ENCODE measurements around the gene KLHL6. TPM values are rescaled to one million over a fixed set of nuclear protein-coding genes. Genes with fewer than 3 reads are reported as not detected.

Gene KLHL6
- total and polyA plus RNA-seq, 2 experiments from 2014 or later: 0.17 TPM; not detected in 1

DNA sequence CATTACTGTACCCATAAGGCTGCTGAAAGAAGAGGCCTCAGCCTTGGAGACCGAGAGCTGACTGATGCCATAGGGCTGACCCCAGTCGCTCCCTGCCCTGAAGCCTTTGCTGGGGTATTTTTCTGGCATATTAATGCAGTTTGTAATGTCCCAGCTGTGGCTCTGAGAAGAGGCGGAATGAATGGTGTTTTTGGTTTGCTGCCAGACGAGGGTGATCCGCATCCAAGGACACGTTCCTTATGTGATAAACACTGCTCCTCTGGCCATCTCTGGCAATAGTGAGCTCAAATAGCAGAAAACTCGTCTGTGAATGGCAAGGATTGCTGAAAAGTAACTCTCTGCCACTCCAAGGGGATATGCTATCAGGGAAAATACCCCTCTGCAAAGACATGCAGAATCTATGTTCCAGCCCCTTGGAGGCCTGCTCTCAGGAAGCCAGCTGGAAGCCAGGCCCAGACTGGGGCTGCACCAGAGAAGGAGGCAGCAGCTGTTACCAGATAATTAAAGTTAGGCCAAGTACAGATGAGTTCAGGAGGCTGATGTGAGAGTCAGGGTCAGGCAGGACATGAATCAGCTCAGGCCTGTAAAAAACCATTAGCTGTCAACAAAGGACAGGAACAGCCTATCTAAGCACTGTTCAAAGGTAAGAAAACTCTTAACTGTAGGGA, 28.9 kb upstream of the KLHL6 start:
- Histone ChIP-seq H3K4me1 (ENCODE audit: insufficient read depth) (peaks cover 33% of the 10 kb centered on the region), H3K9me3 (ENCODE audit: low read depth) (no peaks in the 10 kb centered on the region), H2AFZ (no peak overlapping the region), H3K4me2 (peak overlapping the region; percentile 28), H3K27ac (peak overlapping the region; percentile 84), H3K36me3 (replicated peaks; ENCODE audit: insufficient read depth, low read depth) (no peaks in the 10 kb centered on the region), H3K79me2 (no peaks in the 10 kb centered on the region), H3K27me3 (no peaks in the 10 kb centered on the region), H3K4me3 (no peak overlapping the region), H4K20me1 (ENCODE audit: insufficient read depth, poor library complexity, severe bottlenecking) (no peaks in the 10 kb centered on the region), H3K9me2 (replicated peaks; ENCODE audit: insufficient read depth) (no peaks in the 10 kb centered on the region)
- 71% methylated on average over 7 of the region's 7 CpGs for WGBS (ENCODE audit: low lambda C conversion rate, missing lambda C conversion rate)
- peak; percentile 49 for DNase-seq (ENCODE audit: low spot score)
- TF ChIP-seq, protein P1, sequence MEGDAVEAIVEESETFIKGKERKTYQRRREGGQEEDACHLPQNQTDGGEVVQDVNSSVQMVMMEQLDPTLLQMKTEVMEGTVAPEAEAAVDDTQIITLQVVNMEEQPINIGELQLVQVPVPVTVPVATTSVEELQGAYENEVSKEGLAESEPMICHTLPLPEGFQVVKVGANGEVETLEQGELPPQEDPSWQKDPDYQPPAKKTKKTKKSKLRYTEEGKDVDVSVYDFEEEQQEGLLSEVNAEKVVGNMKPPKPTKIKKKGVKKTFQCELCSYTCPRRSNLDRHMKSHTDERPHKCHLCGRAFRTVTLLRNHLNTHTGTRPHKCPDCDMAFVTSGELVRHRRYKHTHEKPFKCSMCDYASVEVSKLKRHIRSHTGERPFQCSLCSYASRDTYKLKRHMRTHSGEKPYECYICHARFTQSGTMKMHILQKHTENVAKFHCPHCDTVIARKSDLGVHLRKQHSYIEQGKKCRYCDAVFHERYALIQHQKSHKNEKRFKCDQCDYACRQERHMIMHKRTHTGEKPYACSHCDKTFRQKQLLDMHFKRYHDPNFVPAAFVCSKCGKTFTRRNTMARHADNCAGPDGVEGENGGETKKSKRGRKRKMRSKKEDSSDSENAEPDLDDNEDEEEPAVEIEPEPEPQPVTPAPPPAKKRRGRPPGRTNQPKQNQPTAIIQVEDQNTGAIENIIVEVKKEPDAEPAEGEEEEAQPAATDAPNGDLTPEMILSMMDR (IDR thresholded peaks at IDR 0.05; ENCODE audit: poor library complexity): no peak
- TF ChIP-seq EZH2 (IDR thresholded peaks at IDR 0.05; ENCODE audit: borderline replicate concordance): no peak
- no peak for TF ChIP-seq EZH2phosphoT487 (IDR thresholded peaks at IDR 0.05; ENCODE audit: low read depth, severe bottlenecking, unreplicated experiment)

DNA sequence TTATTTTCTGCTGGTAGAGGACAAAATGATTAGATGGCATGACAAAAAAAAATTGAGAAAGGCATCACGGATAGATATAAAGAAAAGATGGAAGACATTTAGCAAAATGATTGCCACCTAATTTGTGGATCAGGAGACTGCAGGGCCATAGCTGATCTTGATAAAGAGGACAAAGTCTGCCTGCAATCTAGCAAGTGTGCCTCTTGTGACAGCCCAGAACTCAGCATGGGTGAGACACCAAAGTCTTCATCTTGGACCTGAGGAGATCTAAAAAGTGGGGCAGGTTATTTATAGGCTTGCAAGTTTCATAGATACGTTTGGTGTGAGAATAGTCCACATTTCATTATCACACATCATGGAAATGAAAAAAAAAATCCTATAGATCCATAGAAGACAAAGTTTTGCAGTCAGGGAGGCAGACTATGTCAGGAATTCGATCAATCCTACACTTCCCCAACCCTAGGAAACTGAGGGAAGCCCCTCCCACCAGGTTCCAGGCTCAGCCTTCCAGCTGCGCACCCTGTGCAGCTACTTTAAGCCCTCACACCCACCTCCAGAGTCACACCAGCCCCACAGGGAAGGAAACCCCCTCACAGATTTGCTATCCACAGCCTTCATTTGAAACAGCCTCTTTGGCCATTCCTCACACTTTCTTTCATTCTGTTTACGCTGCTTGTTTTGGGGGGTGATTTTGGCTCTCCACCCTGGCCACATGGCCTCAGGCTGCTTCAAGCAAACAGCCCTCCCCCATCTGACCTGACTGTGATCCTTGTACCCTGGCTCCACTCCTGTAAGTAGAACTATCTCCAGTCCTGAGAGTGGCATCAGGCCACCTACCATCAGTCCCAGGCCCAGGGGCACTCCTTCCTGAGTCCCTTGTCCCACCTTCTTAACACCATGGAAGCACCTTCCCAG, 28.1 kb upstream of the KLHL6 start:
- H4K20me1 ChIP-seq (ENCODE audit: insufficient read depth, poor library complexity, severe bottlenecking): no peaks in the 10 kb centered on the region
- H3K79me2 ChIP-seq: no peaks in the 10 kb centered on the region
- H2AFZ ChIP-seq: no peak overlapping the region
- DNase-seq (ENCODE audit: low spot score): peak; percentile 38
- H3K36me3 ChIP-seq (replicated peaks; ENCODE audit: insufficient read depth, low read depth): no peaks in the 10 kb centered on the region
- H3K9me3 ChIP-seq (ENCODE audit: low read depth): no peaks in the 10 kb centered on the region
- peak overlapping the region; percentile 28 for H3K4me2 ChIP-seq
- H3K4me1 ChIP-seq (ENCODE audit: insufficient read depth): peaks cover 33% of the 10 kb centered on the region
- TF ChIP-seq, protein P1 (IDR thresholded peaks at IDR 0.05; ENCODE audit: poor library complexity): no peak
- TF ChIP-seq EZH2 (IDR thresholded peaks at IDR 0.05; ENCODE audit: borderline replicate concordance): no peak
- no peak for TF ChIP-seq EZH2phosphoT487 (IDR thresholded peaks at IDR 0.05; ENCODE audit: low read depth, severe bottlenecking, unreplicated experiment)
- no peaks in the 10 kb centered on the region for H3K9me2 ChIP-seq (replicated peaks; ENCODE audit: insufficient read depth)
- 63% methylated on average over 5 of the region's 5 CpGs for WGBS (ENCODE audit: low lambda C conversion rate, missing lambda C conversion rate)
- H3K4me3 ChIP-seq: no peak overlapping the region
- peak overlapping the region; percentile 84 for H3K27ac ChIP-seq
- no peaks in the 10 kb centered on the region for H3K27me3 ChIP-seq

DNA sequence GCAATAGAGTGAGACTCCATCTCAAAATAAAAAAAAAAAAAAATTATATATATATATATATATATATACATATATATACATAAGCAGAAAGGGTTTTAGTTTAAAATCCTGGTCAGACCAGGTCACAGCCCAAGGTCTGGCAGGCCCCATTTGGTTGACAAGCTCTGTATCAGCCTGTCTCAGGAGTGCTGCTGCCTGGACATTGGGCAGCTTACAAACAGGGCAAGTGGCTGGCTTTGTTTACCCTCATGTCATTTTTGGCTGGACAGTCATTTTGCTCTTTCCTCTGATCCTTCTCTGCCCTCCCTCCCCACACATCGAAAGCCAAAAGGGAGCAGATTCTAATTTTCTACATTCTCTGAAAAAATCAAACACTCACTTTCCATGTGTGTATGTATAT, 26.7 kb upstream of the KLHL6 start:
- H3K79me2 ChIP-seq: no peaks in the 10 kb centered on the region
- TF ChIP-seq, protein P1 (IDR thresholded peaks at IDR 0.05; ENCODE audit: poor library complexity): no peak
- TF ChIP-seq EZH2phosphoT487 (IDR thresholded peaks at IDR 0.05; ENCODE audit: low read depth, severe bottlenecking, unreplicated experiment): no peak
- TF ChIP-seq EZH2 (IDR thresholded peaks at IDR 0.05; ENCODE audit: borderline replicate concordance): no peak
- DNase-seq (ENCODE audit: low spot score): no peak
- H3K27ac ChIP-seq: no peak overlapping the region
- H3K9me2 ChIP-seq (replicated peaks; ENCODE audit: insufficient read depth): no peaks in the 10 kb centered on the region
- H3K4me3 ChIP-seq: no peak overlapping the region
- no peak overlapping the region for H3K4me2 ChIP-seq
- no peaks in the 10 kb centered on the region for H4K20me1 ChIP-seq (ENCODE audit: insufficient read depth, poor library complexity, severe bottlenecking)
- peaks cover 4% of the 10 kb centered on the region for H3K27me3 ChIP-seq
- WGBS (ENCODE audit: low lambda C conversion rate, missing lambda C conversion rate): 94% methylated on average over 1 of the region's 1 CpG
- no peaks in the 10 kb centered on the region for H3K9me3 ChIP-seq (ENCODE audit: low read depth)
- peaks cover 33% of the 10 kb centered on the region for H3K4me1 ChIP-seq (ENCODE audit: insufficient read depth)
- no peaks in the 10 kb centered on the region for H3K36me3 ChIP-seq (replicated peaks; ENCODE audit: insufficient read depth, low read depth)
- no peak overlapping the region for H2AFZ ChIP-seq
